NCI-H1930 (cell line): Measurements from ENCODE around the gene MNAT1.
"Not testable (repeated sequence)": the region's sequence is repeated elsewhere in the genome, so short reads cannot be mapped to it uniquely, and the experiment has no call there.

Experiments used
- DNase-seq, 2 experiments: peaks; one replicate each; lab custom pipeline; 2025; lab: John Stamatoyannopoulos, UW

The MNAT1 gene

GRCh38 chr14:60805841-60806430 lies 71.4 kb downstream of the MNAT1 start:
- no peak for DNase-seq

- DNase-seq, result no peak
These were observed 72.7 kb downstream of the MNAT1 start for GRCh38 chr14:60807247-60807646.

- no peak for DNase-seq
These were observed 73.4 kb downstream of the MNAT1 start for GRCh38 chr14:60807971-60808370.

GRCh38 chr14:60812987-60813386 lies 78.4 kb downstream of the MNAT1 start:
- DNase-seq, result no peak

DNA sequence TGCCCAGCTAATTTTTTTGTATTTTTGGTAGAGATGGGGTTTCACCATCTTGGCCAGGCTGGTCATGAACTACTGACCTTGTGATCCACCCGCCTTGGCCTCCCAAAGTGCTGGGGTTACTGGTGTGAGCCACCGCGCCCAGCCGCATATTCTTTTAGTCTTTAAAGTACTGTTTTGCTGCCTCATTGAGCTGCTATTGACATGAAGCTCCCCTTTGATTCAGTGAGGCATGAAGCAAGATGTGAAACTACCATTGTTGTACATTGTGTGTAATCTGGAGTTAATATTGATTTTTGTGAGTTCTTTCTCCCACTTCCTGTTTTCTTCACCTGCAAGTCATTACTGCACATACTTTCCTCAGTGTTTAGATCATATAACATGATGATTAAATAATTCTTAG lies 80.8 kb downstream of the MNAT1 start:
- DNase-seq, result peak in 1 of 2 experiments; percentile 21

DNA sequence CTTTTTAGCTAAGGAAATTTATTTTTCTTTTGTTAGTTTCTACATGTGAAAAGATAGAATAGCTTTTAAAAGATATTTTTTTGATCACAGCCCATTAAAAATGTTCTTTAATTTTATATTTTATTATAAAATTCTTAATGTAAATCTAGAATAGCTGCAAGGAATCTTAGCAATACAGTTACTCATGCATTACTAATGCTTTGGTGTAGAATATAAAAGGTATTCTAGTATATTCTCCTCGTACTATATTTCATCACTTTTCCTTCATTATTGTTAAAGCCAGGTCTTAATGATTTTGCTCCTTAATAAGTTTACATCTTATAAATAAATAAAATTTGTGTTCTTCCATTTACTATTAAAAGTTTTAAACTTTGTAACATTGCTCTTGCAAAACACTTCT lies 82.6 kb downstream of the MNAT1 start:
- DNase-seq, result no peak

DNA sequence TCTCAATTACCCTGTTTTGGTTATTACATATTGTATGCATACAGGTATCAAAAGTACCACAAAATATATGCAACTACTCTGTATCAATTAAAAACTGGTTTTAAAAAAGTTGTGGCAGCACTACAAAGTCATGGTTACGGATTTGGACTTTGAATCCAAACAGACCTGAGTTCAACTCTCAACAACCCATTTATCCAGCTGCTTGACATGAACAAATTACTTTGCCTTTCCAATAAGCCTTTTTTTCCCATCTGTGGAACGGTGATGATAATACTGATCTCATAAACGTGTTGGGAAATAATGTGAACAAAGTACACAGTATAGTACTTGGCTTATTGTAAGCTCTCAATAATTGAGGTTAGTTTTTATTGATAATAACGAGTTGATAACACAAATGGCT lies 85.0 kb downstream of the MNAT1 start:
- no peak for DNase-seq

DNA sequence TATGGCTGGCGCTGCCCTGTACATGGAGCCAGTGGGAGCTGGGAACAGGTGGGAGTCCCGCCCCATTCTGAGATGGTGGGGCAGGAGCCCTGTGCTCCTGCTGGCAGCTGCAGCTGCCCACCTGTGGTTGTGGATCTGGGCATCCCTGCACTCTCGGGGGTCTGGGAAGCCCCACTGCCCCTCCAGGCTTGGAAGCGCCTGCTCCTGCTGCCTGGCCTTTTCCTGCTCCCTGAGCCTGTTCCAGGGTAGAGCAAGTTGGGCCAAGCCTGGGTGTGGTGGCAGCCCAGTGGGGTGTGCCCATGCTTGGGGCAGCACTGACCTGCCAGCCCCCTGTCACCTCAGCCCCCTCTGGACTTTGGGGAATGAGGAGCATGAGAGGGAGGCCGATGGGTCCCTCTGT lies 104.0 kb downstream of the MNAT1 start:
- no peak for DNase-seq

DNA sequence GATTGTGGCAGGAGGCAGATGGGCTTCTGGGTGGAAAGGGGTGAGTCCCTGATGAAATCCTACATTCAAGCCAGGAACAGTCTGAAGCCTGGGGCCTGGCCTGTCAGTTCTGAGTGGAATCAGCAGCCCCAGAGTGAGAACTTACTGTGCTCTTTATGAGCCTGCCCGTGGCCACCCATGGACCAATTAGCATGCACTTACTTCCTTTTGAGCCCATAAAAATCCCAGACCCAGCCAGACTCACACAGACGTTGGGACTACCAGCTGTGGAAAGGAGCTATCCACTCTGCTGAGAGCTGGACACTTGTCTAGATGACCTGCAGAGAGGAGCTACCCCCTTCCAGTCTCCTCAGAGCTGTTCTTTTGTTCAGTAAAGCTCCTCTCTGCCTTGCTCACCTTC lies 104.5 kb downstream of the MNAT1 start:
- no peak for DNase-seq

DNA sequence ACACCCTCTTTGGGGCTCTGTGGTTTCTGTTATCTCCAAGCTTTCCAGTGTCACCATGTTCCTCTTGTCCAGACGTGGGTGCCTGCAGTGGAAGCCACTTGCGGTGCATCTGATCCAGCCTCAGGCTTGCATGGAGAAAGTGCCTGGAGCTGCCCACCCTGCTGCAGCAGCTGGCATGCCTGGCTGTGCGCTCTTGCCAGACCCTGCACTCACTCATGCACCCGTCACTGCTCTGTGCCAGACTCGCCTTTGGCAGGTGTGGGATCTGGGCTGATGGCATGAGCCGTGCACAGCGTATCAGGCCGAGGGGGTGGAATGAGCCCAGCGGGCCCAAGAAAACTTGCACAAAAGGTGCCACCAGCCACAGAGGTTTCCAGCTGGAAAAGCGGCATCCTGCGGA lies 105.1 kb downstream of the MNAT1 start:
- DNase-seq, result no peak

GRCh38 chr14:60840313-60840712 lies 105.8 kb downstream of the MNAT1 start:
- no peak for DNase-seq

- DNase-seq, result no peak
These were observed 111.0 kb downstream of the MNAT1 start for GRCh38 chr14:60845523-60845922.

DNA sequence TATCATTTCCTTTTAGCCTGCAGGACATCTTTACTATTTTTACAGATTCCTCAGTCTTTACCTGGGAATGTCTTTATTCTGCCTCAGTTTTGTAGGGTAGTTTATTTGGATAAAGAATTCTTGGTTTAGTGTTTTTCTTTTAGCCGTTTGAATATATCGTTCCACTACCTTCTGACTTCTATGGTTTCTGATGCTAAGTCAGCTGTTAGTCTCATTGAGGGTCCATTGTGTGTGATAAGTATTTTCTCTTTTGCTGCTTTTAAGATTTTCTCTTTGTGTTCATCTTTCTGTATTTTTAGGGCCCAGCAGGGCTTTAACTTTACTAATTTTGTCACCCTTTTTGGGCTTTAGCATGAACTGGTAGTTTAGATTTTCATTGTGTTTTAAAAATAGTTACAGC lies 113.5 kb downstream of the MNAT1 start:
- no peak for DNase-seq

DNA sequence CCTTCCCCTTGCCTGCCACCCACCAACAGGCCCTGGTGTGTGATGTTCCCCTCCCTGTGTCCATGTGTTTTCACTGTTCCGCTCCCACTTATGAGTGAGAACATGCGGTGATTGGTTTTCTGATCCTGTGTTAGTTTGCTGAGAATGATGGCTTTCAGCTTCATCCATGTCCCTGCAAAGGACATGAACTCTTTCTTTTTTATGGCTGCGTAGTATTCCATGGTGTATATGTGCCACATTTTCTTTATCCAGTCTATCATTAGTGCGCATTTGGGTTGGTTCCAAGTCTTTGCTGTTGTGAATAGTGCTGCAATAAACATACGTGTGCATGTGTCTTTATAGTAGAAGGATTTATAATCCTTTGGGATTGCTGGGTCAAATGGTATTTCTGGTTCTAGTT lies 117.1 kb downstream of the MNAT1 start:
- not testable (repeated sequence) for DNase-seq

GRCh38 chr14:60856111-60856510 lies 121.5 kb downstream of the MNAT1 start:
- no peak for DNase-seq

- no peak for DNase-seq
These were observed 125.0 kb downstream of the MNAT1 start for GRCh38 chr14:60859525-60859924.

GRCh38 chr14:60861545-60862140 lies 127.1 kb downstream of the MNAT1 start:
- no peak for DNase-seq

DNA sequence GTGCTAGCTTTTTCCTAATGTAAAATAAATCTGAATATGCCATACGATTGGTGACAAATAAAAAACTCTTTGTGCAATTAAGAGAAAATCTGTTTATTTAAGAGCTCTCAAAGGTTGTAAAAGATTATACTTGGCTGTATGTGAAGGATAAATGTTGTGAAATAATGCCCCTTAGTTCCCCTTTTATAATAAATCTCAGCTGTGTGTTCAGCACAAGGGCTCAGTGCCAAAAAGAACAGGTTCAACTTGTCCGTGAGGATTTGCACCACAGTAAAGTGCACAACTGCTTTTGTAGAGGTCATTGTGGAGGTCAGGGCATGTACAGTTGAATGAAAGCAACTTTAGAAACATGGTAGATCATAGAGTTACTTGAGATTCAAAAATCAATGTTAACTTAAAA lies 127.7 kb downstream of the MNAT1 start:
- no peak for DNase-seq

DNA sequence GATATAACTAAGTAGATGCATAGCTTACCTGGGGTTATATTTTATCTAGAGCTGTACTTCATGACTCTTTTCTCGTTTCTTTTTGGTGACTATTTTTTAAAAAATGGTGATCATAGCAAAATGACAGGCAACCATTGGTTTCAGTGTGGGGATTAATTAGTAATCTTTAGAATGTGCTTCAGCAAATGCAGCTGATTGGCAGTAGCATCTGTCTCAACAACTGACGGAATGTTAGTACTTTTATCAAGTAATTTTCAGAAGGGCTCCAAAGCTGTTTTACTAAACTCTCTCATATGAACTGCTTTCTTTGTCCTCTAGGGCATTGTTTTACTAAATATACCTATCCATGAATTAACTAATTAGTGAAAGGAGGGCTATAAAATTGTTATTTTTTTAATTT lies 128.7 kb downstream of the MNAT1 start:
- DNase-seq, result no peak

DNA sequence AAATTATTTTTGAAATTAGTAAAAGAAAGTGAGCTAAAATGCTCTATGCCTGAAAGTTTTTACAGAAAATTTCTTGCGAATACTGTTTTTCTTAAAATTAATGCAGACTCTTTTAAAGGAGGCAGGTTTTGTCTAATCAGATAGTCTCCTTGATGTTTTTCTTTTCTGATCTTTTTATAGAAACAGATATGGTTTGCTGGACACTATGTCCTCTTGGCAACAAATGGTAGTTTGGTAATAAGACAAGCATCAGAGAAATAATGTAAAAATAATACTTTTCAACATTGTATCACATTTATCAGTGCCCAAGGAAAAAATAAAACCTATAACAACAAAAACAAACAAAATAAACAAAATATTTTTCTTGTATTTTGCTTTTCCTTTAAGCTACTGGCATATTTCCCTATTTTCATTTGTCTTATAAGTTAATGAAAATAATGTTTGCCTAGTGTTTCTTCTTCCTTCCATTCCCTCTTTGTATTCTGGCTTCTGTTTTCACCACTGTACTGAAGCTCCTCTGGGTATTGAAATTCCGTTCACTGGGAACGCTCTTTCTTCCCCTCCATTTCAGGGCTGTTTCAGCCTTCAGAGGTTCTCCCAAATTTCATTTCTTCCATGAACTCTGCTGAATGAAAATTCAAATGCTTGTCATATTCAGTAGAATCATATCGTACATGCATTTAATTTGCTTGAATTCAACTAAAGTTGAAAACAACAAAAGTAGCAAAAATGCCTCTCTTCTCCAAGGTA lies 131.0 kb downstream of the MNAT1 start:
- DNase-seq, result no peak

- DNase-seq, result no peak
These were observed 133.1 kb downstream of the MNAT1 start for GRCh38 chr14:60867503-60868172.

DNA sequence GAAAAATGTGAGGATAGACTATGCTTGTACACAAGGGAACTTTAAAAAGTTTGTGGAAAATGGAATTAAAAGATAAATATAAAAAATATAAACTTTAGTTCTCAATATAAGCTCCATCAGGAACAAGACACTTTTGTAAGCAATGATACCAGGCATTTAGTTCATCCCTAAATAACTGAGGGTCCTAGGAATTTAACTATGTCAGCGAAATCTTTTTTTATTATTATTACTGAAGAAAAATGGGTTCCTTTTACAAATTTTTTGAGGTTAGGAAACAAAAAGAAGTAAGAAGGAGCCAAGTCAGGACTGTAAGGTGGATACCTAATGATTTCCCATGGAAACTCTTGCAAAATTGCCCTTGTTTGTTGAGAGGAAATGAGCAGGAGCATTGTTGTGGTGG lies 143.6 kb downstream of the MNAT1 start:
- no peak for DNase-seq

DNA sequence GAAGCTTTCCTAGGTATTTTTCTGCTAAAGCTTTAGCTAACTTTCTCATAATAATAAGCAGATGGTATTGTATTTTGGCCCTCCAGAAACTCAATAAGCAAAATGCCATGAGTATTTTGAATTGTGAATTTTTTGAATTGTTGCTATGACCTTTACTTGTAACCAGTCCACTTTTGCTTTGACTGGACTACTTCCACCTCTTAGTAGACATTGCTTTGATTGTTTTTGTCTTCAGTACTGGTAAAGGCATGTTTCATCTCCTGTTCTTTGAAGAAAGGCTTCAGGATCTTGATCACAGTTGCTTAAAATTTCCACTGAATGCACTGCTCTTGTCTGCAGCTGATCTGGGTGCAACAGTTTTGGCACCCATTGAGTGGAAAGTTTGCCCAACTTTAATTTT lies 144.0 kb downstream of the MNAT1 start:
- DNase-seq, result no peak
